Measurements from ENCODE around the gene SREK1. TPM values are rescaled to one million over a fixed set of nuclear protein-coding genes. Genes with fewer than 3 reads are reported as not detected.

The SREK1 gene
- total RNA-seq, 1 donor from 2014 or later = 43.7 TPM

DNA sequence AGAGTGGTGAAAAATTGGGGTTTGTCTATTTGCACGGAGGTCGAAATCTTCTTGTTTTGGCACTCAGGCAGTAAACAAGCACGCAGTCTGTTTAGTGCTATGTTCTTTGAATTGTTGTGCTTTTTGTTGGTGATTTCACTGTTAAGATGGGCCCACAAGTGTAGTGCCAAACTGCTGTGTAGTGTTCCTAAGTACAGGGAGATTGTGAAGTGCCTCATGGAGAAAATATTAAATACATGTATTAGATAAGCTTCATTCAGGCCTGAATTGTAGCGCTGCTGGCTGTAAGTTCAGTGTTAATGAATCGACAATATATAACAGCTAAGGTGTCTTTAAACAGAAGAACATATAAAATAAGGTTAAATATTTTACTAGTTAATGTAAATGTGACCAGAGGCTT, 17.3 kb downstream of the SREK1 start:
- no peak for DNase-seq (ENCODE audit: extremely low read depth, low read depth, low spot score)

GRCh38 chr5:66164044-66164790, 20.1 kb downstream of the SREK1 start:
- DNase-seq (ENCODE audit: extremely low read depth, low read depth, low spot score) = no peak

- no peak for DNase-seq (ENCODE audit: extremely low read depth, low read depth, low spot score)
Measured at GRCh38 chr5:66168226-66168625, 24.1 kb downstream of the SREK1 start.

DNA sequence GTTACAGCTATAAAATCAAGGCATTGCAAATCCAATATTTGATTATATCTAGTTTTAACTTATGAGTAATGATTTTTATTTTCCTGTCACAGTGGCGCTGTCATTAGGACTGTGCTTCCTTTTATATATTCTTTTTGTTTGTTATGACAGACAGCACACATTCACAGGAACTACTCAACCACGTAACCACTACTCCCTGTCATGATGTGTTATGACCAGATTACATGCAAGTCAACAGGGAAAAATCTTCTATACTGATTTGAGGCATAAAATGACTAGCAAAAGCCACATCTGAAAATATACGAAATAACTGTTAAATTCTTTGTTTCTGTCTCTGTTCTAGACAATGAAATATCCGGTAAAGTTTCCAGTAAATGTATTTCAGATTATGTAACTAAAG, 25.4 kb downstream of the SREK1 start:
- DNase-seq (ENCODE audit: extremely low read depth, low read depth, low spot score) = no peak

DNA sequence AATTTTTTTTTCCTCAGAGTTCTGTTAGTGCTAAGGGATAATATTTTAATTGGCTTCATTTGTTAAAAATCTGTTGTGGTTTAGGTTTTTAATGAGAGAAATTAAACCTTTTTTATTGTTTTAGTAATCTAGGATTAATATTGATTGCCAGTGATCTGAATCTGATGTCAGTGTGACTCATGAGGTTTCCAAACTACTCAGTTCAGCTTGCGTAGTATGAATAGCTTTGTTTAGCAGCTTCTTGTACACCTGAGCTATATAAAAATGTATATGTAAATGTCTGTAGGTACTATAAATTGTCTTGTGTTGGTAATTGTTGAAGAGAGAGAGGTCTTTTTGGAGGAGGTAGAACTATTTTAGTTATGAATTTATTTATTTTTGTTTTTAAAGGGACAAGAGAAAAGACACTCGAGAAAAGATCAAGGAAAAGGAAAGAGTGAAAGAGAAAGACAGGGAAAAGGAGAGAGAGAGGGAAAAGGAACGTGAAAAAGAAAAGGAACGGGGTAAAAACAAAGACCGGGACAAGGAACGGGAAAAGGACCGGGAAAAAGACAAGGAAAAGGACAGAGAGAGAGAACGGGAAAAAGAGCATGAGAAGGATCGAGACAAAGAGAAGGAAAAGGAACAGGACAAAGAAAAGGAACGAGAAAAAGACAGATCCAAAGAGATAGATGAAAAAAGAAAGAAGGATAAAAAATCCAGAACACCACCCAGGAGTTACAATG, 26.3 kb downstream of the SREK1 start:
- DNase-seq (ENCODE audit: extremely low read depth, low read depth, low spot score) = no peak

GRCh38 chr5:66171349-66172344, 27.5 kb downstream of the SREK1 start:
- DNase-seq (ENCODE audit: extremely low read depth, low read depth, low spot score) = peak; percentile 27

- DNase-seq (ENCODE audit: extremely low read depth, low read depth, low spot score) = no peak
Measured at GRCh38 chr5:66174338-66174737, 30.2 kb downstream of the SREK1 start.

DNA sequence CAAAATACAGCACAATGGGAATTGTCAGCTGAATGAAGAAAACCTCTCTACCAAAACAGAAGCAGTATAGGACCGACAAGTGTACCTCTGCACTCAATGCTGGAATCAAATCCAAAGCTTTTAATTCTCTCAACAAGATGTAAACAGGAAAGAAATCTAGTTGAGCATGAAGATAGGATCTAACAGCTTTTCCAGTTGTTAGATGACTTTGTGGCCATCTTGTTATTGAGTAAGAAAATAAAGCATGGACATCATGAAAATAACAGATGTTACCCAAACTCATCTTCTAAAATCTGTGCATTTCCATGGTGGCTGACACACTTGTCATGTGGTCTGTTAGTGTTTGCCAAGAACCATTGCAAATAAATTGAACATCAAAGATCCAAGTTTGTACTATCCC, 34.7 kb downstream of the SREK1 start:
- DNase-seq (ENCODE audit: extremely low read depth, low read depth, low spot score) = no peak

DNA sequence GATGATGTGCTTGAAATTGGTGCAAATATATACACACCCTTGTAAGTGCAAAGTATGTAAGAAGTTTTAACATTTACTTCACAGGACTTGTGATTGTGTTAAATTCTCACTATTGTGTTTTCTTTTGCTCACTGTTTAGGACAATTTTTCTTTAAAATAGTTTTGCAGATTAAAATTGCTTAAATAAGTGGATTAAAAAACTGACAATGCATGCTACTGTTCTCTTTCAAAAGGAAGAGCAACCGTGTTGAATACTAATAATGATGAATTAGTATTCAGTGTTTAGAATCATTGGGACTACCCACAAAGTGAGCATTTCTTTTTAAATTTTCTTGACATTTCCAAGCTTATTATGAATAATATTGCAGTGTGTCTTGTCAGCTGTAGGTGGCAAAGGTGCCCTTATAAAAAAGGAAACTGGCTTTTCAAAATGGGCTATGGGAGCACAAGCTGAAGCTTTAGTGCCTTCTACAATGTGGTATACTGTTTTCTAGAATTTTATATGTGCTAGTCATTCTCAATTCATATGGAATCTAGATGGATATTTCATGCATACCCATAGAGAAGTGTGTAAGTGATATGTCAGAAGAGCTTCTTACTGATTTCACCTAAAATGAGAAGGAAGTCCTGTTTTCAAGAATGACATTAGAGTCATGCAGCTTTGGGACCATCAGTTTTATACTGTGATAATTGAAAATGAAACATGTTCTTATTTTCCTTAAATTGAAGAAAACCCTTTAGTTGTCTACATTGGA, 35.4 kb downstream of the SREK1 start:
- DNase-seq (ENCODE audit: extremely low read depth, low read depth, low spot score) = no peak

DNA sequence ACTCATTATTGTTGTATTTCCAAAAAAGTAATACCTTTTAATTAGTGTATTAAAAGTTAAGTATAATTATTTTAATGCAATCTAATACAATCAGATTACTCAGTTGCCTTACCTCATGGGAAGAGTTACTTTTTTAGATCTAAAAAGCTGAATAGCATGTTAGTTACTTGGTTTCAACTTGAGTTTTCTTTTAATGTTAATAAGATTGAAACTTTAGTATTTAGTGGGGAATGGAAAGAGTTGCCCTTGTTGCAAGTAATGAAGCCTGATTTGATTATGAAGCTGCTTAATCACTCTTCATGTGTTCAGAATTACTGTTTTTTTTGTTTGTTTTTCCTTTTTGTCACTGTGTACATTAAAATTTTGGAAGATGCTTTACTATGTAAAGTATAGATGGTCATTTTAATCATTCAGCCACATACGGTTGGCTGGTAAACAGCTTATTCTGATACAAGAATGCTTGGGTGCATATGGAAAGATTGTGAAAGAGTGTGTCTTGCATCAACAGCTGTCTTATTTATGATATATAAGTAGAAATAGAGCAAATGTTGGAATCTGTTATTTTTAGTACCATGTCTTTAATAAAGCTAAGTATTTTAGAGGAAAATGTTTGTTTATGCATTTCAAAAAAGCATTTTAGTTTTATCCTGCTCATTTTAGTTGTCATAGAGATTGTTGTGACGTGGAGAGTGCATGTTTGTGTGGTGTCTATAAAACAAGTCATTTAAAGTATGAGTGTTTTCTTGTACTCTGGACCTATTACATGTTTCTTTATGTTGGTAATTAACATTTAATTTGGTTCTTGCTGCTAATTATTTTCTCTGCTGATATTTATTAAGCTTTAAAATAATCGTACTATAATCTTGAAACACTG, 36.4 kb downstream of the SREK1 start:
- no peak for DNase-seq (ENCODE audit: extremely low read depth, low read depth, low spot score)

GRCh38 chr5:66186108-66186507, 42.0 kb downstream of the SREK1 start:
- DNase-seq (ENCODE audit: extremely low read depth, low read depth, low spot score) = no peak

- DNase-seq (ENCODE audit: extremely low read depth, low read depth, low spot score) = no peak
Measured at GRCh38 chr5:66193419-66193818, 49.3 kb downstream of the SREK1 start.

DNA sequence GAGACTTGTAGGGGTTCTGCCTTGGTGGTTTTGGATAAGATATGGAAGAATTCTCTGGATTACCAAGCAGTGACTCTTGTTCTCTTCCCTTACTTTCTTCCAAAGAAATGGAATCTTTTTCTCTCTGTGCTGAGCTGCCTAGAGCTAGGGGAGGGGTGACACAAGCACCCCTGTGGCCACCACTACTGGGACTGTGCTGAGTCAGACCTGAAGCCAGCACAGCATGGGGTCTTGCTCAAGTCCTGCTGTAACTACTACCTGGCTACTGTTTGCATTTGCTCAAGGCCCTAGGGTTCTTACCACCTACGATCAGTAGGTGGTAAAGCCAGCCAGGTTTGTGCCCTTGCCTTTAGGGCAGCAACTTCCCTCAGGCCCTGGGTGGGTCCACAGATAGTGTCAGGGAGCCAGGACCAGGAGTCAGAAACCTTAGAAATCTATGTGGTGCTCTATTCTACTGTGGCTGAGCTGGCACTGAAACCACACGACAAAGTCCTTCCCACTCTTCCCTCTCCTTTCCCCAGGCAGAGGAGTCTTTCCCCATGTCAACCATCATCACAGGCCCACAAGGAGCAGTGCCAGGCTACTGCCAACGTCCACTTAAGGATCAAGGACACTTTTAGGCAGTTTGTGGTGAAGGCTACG, 53.8 kb downstream of the SREK1 start:
- no peak for DNase-seq (ENCODE audit: extremely low read depth, low read depth, low spot score)

- DNase-seq (ENCODE audit: extremely low read depth, low read depth, low spot score) = no peak
Measured at GRCh38 chr5:66198837-66199236, 54.7 kb downstream of the SREK1 start.

- no peak for DNase-seq (ENCODE audit: extremely low read depth, low read depth, low spot score)
Measured at GRCh38 chr5:66203531-66203930, 59.4 kb downstream of the SREK1 start.

GRCh38 chr5:66206465-66206864, 62.4 kb downstream of the SREK1 start:
- no peak for DNase-seq (ENCODE audit: extremely low read depth, low read depth, low spot score)

DNA sequence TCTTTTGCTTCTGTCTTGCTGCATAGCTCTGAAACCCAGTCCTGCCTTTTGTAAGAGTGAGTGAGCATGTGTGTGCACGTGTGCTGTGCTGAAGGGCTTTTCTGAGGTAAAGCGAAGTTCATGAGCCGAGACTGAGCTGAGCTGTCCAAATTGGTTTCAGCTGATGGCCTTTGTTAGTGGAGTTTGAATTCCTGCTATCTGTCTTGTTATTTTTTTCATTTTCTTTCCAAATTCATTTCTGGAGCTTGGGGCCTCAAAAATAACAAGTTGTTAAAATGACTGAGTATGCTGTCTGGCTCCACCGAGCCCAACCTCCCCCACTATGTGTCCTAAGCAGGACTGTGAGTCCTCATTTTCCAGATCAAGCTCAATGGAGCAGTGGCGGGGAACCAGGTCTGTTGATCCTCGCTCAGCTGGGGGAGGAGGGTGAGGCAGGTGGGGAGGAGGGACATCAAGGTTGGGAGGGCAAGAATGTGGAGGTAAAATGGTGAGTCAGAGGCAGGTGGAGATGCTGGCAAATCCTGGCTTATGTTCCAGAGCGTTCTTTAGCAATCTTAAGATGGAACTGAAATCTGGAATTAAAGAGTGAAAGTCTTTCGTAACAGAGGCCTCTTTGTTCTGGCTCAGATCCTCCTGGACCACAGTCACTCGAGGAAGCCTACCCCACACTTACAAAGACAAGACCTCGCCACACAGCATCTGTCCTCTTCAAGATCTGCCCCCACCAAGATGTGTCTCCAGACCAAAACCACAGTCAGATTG, 63.9 kb downstream of the SREK1 start:
- DNase-seq (ENCODE audit: extremely low read depth, low read depth, low spot score) = no peak

- DNase-seq (ENCODE audit: extremely low read depth, low read depth, low spot score) = no peak
Measured at GRCh38 chr5:66209350-66209749, 65.2 kb downstream of the SREK1 start.

All from glomerular endothelial cell (primary cell).